HG02870 (cell line): Measurements from ENCODE around the gene MAN2B2.
"Not testable (repeated sequence)": the region's sequence is repeated elsewhere in the genome, so short reads cannot be mapped to it uniquely, and the experiment has no call there.

ENCODE experiments used
- ATAC-seq: cut with Tn5 transposase; IDR thresholded peaks from one replicate; pipeline ENCODE4 v1.9.1; 2021; ENCODE audit warnings: mild to moderate bottlenecking, moderate library complexity; ENCODE audit not compliant: unreplicated experiment

MAN2B2 gene

DNA sequence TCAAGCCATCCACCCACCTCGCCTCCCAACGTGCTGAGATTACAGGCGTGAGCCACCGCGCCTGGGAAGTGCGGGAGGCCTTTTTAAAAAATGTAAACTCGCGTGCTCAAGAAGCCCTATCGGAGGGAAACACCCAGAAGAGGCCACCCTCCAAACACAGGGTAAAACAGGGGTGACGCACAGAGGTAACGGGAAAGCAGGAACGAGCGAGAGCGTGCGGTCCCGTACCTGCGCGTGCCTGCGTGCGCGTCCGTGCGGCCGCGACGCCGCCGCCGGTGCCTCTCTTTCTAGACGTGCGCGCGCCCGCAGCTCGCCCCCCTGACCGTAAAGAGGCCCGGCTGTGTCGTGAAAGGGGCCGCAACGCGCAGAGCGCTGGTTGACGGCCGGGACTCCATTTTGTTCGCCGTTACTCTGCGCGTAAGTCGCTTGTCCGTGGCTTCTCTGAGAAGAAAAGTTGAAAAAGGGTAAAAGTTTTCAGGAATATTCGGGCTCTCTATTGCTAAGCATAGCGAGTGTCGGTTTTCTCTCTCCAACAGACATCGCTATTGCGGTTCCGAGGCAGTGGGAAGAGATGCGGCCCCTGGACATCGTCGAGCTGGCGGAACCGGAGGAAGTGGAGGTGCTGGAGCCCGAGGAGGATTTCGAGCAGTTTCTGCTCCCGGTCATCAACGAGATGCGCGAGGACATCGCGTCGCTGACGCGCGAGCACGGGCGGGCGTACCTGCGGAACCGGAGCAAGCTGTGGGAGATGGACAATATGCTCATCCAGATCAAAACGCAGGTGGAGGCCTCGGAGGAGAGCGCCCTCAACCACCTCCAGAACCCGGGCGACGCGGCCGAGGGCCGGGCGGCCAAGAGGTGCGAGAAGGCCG, 65.5 kb downstream of the MAN2B2 start, which contains the start of gene MRFAP1:
Gene MRFAP1 (plus strand): TSS at position 394 of the 872 bp plus-strand sequence. CDS start 178 bp downstream, at position 572.
- ATAC-seq = peak; percentile 84

DNA sequence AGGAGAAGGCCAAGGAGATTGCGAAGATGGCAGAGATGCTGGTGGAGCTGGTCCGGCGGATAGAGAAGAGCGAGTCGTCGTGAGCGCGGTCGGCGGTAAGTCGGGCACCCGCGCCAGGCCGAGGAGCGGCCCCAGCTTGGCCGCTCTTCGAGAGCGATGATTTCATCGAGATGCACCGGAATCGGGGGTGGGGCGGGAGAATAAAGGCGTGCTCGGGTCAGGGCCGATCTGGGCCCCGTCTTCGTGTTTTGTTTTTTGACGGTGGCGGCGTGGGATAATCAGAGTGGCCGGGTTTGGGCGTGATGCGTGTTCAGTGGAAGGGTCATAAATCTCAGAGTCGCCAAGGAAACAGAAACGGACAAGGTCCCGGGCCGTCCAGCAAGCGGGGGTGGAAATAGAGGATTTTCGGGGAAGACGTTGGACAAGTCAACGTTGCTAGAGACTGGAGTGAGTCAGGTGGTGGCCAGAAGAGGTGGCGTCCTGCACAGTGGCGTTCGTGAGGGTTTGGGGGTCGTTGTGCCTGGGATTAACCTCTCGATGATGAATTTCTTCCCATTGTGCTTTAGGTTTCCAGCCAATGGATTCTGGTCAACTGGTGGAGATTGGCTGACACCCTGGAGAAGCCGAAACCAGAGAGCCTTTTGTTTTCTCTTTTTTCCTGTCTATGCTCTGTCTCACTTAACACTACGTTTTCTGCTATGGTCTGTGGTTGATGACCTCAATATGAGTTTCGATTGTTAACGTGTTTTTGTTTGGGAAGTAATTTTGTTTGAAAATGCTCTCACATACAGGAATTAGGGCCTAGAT, 66.4 kb downstream of the MAN2B2 start:
- peak; percentile 34 for ATAC-seq

DNA sequence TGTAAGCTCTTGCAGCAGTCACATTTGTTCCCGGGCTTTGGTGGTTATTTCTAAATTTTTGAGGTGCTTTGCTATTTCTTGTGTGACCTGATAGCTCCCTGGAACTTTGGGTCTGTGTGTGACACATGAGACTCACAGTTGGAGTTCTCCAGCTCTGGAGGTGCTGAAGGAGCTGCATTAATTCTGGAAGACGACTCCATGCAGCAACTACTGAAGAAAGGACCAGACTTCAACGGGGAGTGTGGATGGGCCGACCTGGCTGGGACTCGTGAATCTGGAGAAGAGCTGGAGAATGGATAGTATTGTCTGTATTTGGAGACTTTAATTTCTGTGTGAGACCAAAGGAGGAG, 67.0 kb downstream of the MAN2B2 start:
- no peak for ATAC-seq

DNA sequence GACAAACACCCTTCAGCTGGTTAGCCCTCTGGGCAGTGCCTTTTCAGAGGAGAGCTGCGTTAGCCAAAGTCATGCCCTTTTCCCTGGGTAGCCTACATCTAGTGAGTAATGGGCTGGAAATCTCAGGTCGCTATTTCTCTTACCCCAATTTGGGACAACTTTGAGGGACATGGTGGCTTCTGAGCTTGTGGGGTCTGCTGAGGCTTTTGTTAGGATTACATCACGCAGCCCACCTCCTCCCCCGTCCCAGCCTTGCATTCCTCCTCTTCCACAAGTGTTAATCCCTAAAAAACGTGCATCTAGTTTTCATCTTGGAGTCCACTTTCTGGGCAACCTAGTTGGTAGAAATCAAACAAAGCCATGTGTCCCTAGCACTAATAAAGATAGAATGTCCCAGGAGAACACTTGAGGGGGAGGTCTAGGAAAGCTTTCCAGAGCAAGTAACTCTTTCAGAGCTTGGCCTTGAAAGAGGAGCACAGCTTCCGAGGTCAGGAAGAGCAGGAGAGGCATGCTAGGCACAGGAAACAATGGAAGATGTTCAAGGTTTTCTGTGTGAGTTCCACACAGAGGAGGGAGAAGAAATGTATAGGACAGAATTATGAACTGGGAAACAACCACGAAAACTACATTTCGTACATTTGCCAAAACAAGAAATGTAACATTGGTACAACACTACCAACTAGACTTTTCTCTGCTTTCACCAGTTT, 68.3 kb downstream of the MAN2B2 start:
- ATAC-seq = no peak

DNA sequence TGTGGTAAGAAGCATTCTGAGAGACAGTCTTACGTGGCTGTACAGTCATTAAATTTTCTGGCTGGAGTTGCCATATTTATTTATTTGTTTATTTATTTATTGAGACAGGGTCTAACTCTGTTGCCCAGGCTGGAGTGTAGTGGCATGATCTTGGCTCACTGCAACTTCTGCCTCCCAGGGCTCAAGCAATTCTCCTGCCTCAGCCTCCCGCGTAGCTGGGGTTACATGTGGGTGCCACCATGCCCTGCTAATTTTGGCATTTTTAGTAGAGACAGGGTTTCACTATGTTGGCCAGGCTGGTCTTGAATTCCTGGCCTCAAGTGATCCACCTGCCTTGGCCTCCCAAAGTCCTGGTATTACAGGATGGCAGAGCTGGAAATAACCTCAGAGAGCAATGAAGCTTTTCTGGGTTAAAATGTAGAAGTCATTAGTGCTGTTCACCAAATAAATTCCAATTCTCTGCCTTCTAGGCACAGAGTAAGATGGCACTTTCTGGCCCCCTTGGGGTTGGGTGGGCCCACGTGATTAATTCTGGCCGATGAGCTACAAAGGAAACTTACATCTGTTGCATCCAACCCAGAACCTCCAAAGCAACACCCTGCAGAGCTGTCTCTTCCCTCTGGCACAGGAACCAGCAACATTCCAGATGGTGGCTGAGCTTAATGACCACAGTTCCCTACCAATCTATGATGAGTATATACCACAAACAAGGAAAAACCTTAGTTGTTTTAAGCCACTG, 70.0 kb downstream of the MAN2B2 start:
- no peak for ATAC-seq

DNA sequence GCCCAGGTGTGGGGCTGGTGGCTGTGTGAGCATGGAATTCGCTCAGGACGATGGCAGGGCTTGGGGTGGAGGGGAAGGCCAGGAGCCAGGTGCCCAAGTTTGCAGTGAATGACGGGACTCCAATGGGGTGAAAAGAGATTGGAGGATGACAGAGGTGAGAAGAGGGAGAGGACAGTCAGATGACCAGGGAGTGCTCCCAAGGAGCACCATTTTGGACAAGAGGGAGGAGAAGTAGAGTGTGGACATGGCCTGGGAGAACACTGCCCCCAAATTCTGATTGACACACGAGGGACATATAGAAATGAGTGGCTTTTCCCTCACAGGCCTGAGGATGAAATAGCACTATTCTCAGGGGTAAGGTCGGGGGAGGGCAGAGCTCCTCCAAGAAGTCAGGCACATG, 72.2 kb downstream of the MAN2B2 start:
- no peak for ATAC-seq

DNA sequence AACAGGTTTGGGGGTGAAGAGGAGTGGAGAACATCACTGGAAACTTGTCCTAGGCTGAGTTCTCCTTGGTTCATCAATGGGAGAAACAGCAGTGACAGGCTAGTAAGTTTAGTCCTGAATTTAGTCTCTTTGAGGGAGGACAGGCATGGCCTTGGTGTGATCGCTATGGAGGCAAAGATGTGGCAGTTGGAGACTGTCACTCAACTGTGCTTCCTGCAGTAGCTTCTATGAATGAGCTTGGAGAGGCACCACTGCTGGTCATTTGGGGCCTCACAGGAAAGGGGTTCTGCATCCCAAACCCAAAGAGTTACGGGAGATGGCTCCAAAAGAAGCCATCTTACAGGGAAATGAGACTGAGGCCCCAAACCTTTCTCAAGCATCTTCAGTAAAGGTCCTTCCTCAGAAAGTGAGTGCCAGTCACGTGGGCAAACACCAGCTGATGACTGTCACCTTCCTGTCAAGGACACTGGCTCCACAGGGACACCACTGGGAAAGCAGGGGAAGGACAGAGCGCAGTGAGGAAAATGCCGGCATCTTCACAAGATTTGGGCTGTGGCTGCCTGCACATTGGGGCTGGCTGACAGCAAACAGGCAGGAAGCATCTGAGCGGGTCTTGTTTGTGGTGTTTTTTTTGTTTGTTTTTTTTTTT, 72.7 kb downstream of the MAN2B2 start:
- no peak for ATAC-seq

DNA sequence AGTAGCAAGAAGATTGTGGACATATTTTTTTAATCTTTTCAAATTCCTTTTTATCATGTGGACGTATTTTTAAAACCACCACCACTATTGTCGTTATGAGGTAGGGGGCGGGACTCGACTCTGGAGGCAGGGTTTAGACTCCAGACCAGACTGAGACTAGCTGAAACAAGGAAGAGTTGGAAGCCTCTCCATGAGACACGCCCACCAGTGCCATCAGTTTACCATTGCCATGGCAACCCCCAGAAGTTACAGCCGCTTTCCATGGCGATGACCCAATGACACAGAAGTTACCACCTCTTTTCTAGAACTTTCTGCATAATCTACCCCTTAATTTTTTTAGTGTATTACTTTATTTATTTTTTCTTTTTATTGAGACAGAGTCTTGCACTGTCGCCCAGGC, 74.2 kb downstream of the MAN2B2 start:
- no peak for ATAC-seq

DNA sequence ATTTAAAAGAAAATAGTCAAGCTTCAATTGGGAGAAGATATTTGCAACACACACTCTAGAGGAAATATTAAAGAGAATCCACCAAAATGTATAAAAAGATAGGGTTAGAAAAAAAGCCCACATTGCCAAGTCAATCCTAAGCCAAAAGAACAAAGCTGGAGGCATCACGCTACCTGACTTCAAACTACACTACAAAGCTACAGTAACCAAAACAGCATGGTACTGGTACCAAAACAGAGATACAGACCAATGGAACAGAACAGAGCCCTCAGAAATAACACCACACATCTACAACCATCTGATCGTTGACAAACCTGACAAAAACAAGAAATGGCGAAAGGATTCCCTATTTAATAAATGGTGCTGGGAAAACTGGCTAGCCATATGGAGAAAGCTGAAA, 79.2 kb downstream of the MAN2B2 start:
- ATAC-seq = not testable (repeated sequence)

DNA sequence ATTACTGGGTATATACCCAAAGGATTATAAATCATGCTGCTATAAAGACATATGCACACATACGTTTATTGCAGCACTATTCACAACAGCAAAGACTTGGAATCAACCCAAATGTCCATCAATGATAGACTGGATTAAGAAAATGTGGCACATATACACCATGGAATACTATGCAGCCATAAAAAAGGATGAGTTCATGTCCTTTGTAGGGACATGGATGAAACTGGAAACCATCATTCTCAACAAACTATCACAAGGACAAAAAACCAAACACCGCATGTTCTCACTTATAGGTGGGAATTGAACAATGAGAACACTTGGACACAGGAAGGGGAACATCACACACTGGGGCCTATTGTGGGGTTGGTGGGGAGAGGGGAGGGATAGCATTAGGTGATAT, 80.3 kb downstream of the MAN2B2 start:
- ATAC-seq = not testable (repeated sequence)

DNA sequence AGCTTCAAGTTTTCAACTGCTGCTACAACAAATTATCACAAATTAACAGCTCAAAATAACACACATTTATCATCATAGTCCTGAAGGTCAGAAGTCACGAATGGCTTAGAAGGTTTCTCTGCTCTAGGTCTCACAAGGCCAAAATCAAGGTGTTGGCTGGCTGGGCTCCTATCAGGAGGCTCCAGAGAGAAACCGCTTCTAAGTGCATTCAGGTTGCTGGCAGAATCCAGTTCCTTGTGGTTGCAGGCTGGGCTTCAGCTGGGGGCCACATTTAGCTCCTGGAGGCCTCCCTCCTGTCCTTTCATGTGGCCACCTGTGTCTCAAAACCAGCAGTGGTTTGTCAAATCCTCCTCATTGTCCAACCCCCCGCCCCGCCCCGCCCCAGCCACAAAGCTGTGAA, 80.9 kb downstream of the MAN2B2 start:
- no peak for ATAC-seq

DNA sequence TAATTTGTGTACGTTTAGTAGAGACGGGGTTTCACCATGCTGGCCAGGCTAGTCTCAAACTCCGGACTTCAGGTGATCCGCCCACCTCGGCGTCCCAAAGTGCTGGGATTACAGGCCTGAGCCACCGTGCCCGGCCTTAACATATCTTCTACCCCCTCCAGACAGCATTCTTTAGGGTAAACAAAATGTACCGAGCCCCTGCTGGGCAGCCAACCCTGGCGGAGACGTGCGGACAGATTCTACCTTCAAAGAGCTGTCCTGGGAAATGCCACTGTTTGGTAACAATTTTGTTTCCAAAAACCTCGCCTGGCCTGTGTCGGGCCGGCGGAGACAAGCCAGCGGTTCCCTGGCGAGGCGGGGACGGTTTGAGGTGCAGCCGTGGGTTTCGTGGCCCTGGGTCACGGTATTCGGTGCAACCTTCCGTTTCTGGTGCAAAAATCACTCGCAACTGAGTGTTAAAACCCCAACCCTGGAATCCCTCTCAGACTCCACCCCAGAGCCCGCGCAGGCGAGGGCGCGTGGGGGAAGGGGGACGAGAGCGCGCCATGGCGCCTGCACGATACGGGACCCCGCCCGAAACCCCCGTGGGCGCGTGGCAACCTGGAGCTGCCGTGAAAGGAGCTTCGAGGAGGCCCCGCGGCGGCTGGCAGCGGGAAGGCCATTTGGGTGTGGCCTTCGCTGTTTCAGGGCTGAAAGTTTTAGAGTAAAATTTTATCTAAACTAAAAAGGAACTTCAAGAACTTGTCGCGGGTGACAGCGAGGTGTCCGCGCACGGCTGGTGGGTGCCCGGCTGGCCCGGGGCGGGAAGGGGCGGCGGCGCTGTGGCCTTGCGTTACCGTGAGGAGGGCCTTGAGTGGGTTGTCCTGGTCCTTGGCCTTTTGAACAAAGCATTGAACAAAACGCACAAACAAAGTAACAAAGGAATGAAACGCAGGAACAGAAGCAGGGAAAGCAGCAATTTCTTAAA, 82.5 kb downstream of the MAN2B2 start:
- ATAC-seq = no peak

DNA sequence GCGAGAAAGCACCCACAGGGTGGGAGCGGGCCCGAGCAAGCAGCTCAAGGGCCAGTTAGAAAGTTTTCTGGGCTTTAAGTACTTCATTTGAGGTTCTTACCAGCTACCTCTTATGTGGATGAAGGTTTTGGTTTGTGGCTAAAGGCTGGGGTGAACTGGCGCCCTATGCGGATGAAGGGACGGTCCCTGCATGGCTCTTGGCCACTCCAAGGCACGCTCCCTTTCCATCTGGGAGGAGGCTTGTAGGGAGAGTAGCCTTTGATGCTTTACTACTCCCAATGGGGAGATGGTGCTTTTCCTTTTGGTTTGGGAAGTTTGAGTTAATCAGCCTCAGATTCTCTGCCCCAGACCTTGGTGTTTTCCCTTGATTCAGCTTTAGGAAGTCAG, 83.2 kb downstream of the MAN2B2 start:
- ATAC-seq = no peak

DNA sequence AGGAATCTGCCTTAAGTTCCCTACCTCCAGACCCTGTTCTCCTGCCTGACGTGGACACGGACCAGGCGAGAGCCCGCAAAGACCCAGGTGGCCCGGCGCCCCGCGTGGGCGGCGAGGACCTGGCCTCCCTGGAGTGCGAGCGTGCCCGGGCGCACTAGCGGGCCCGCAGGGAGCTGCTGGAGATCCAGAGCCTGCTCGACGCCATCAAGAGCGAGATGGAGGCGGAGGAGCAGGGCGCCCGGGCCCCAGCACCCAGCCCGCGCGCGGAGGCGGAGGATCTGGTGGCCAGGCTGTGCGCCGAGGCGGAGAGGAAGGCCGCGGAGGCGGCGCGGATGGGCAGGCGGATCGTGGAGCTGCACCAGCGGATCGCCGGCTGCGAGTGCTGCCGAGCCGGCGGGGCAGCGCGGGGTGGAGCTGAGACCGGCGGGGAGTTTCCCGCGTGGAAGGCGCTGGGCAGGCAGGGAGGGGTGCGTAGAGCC, 83.6 kb downstream of the MAN2B2 start:
- no peak for ATAC-seq

DNA sequence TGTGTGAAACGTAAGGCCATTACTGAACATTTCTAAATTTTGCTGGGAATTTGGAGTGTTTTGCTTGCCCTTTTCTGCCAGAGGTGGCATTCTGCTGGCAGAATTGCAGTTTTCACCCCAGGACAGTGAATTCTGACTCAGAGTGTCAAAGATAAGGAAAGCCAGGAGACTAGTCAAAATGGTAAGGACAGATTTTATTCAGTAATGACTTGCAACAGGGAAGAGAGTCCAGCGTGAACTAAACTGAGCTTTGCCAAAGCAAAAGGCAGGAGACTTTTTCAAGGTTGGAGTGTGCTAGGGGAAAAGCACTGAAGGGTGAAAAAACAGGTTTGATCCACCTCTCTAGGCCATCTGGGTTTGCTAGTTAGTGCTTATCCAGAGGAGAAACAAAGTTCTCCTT, 84.9 kb downstream of the MAN2B2 start:
- no peak for ATAC-seq

DNA sequence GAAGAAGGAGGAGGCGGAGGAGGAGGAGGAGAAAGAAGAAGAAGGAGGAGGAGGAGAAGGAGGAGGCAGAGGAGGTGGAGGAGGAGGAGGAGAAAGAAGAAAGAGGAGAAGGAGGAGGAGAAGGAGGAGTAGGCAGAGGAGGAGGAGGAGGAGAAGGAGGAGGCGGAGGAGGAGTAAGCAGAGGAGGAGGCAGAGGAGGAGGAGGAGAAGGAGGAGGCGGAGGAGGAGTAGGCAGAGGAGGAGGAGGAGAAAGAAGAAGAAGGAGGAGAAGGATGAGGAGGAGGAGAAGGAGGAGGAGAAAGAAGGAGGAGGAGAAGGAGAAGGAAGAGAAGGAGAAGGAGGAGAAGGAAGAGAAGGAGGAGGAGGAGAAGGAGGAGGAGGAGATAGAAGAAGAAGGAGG, 85.4 kb downstream of the MAN2B2 start:
- ATAC-seq = no peak

DNA sequence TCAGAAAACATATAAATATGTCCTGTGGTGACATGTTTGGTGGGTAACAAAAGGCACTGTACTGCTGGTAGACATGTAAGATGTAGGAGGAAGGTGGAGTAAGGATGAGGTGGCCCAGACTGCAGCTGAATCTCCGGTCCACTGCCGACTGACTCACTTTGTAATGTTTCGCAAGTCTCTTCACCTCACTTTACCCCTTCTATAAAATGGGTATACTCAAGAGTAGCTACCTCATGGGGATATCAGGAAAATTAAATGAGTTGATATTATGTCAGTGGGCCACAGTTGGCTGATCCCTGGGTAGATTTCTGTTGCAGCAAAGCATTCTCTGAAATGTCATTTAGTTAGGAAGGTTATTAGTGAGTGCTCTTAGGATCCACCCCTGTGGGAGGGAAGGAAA, 87.6 kb downstream of the MAN2B2 start:
- no peak for ATAC-seq

DNA sequence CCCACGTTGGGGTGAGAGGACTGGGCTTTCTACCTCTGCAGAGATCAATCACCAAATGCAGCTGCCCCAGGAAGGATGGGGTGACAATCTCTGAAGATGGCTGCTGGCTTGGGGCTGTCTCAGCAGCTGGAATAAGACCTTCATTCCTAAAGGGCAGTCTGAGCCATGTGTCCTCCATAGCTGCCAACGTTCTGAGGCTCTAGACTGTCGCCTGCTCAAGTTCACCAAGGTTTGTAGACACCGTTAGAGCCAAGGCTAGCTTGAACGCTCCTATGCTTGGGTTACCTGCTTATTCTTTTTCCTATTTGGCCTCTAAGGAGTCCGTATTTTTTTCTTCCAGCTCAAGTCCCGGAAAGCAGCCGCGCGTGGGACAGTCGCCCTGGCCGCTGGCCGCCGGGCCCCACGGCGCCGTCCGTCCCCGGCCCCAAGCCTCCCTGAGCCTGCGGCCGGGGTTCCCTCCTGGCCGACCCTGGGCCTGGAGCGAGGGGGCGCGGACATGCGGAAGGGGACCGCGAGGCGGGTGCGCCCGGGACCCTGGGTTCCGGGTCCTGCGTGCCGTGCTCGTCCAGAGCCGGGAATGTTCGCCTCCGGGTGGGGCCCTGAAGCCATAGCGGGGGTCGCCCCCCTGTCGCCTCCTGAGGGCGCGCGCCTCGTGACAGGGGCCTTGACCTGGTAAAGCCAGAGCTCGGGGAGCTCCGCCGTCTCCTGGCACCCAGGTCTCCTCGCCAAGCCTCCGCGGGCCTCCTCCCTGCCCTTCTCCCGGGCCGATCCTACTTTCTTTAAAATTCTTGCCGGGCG, 88.8 kb downstream of the MAN2B2 start:
- no peak for ATAC-seq
